Endodermal cell (in vitro differentiated cells): ENCODE measurements around the gene EID2. TPM values are rescaled to one million over a fixed set of nuclear protein-coding genes. Genes with fewer than 3 reads are reported as not detected.

ENCODE experiments used
- DNase-seq: peaks from one replicate; pipeline ENCODE4 v3.0.0-alpha.2; 2017
- H3K27ac ChIP-seq: 2 replicates; pipeline ENCODE4 v1.5.1; 2013; ENCODE audit warnings: mild to moderate bottlenecking, low read depth, low read length, moderate library complexity
- H3K27me3 ChIP-seq: 2 replicates; pipeline ENCODE4 v1.6.1; 2013; ENCODE audit warnings: mild to moderate bottlenecking, low read length, moderate library complexity; ENCODE audit not compliant: insufficient read depth, control insufficient read depth, poor library complexity, severe bottlenecking
- H3K36me3 ChIP-seq: 2 replicates; pipeline ENCODE4 v1.7.0; 2013; ENCODE audit warnings: mild to moderate bottlenecking, low read length, moderate library complexity; ENCODE audit not compliant: control insufficient read depth, insufficient read depth
- H3K4me1 ChIP-seq: one replicate; pipeline ENCODE4 v1.7.0; 2013; ENCODE audit warnings: low read length; ENCODE audit not compliant: control insufficient read depth, insufficient read depth
- H3K4me3 ChIP-seq: 2 replicates; pipeline ENCODE4 v1.5.1; 2013; ENCODE audit warnings: mild to moderate bottlenecking, low read length, moderate library complexity
- H3K9ac ChIP-seq: 2 replicates; pipeline ENCODE4 v1.6.1; 2013; ENCODE audit warnings: mild to moderate bottlenecking, low read length, moderate library complexity; ENCODE audit not compliant: poor library complexity, severe bottlenecking; ENCODE audit errors: extremely low read depth
- H3K9me3 ChIP-seq: 2 replicates; pipeline ENCODE4 v1.6.1; 2013; ENCODE audit warnings: mild to moderate bottlenecking, low read length, moderate library complexity; ENCODE audit not compliant: control insufficient read depth
- H3K27ac Mint-ChIP-seq: 2 replicates; pipeline ENCODE4 v1.8.0; 2020; ENCODE audit warnings: mixed read lengths
- H3K27me3 Mint-ChIP-seq: 2 replicates; pipeline ENCODE4 v1.8.0; 2021; ENCODE audit warnings: mild to moderate bottlenecking, mixed read lengths; ENCODE audit not compliant: insufficient read depth
- H3K36me3 Mint-ChIP-seq: 2 replicates; pipeline ENCODE4 v1.8.0; 2020; ENCODE audit warnings: low read depth, mixed read lengths
- H3K4me1 Mint-ChIP-seq: 2 replicates; pipeline ENCODE4 v1.8.0; 2020; ENCODE audit warnings: mixed read lengths
- H3K4me3 Mint-ChIP-seq: 2 replicates; pipeline ENCODE4 v1.8.0; 2020; ENCODE audit warnings: mild to moderate bottlenecking, moderate library complexity, mixed read lengths
- H3K9me3 Mint-ChIP-seq: 2 replicates; pipeline ENCODE4 v1.8.0; 2020; ENCODE audit warnings: mild to moderate bottlenecking, mixed read lengths
- WGBS, 2 experiments: methylation state at CpG; one replicate each; pipeline versions ENCODE4 v1.1.5 to v1.1.7; 2013; ENCODE audit warnings: missing lambda C conversion rate in 2 of 2, mixed read lengths in 1 of 2; ENCODE audit not compliant: insufficient coverage in 1 of 2, insufficient read length in 1 of 2; 5-methylcytosine and 5-hydroxymethylcytosine counted together
- total RNA-seq, 2 donors: library from RNA; stranded (reverse); fragmentation: NEBNext Ultra II Directional in 1 of 2; extraction: Animal tissue kit (Norgen Biotek cat#: 25700) in 1 of 2; gene quantifications; 2 replicates in 1 of 2; 3 replicates in 1 of 2; pipeline ENCODE4 v1.2.1, GENCODE V29; 2021
- TF ChIP-seq, protein P1 (sequence below): fragments of 200-600 bp; sonication (generic); conservative IDR thresholded peaks from 2 replicates; pipeline ENCODE4 v1.5.0; 2021; ENCODE audit warnings: antibody characterized with exemption, mild to moderate bottlenecking

The EID2 gene
- total RNA-seq, 2 donors from 2014 or later: 24.0 to 29.7 TPM

DNA sequence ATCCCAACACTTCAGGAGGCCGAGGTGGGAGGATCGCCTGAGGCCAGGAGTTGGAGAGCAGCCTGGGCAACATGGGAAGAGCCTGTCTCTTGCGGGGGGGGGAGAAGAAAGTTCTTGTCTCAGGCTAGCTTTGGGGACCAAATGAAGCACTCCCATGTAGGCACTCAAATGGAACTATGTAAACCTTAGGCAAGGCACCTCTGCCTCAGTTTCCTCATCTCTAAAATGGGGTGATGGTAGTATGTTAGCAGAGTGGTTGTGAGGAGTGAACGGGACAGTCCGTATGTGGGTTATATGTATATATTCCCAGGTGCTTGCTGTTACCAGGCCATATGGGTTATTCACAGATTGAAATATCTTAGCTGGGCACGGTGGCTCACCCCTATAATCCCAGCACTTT lies 47.7 kb downstream of the EID2 start:
- Mint-ChIP-seq H3K27me3 (no peaks in the 10 kb centered on the region), H3K9me3 (no peaks in the 10 kb centered on the region), H3K4me3 (no peak overlapping the region), H3K4me1 (no peaks in the 10 kb centered on the region), H3K27ac (no peak overlapping the region), H3K36me3 (peaks cover 30% of the 10 kb centered on the region)
- no peak overlapping the region for H3K27ac ChIP-seq
- H3K9me3 ChIP-seq: no peaks in the 10 kb centered on the region
- H3K4me3 ChIP-seq: no peak overlapping the region
- no peak for DNase-seq
- TF ChIP-seq, protein P1, sequence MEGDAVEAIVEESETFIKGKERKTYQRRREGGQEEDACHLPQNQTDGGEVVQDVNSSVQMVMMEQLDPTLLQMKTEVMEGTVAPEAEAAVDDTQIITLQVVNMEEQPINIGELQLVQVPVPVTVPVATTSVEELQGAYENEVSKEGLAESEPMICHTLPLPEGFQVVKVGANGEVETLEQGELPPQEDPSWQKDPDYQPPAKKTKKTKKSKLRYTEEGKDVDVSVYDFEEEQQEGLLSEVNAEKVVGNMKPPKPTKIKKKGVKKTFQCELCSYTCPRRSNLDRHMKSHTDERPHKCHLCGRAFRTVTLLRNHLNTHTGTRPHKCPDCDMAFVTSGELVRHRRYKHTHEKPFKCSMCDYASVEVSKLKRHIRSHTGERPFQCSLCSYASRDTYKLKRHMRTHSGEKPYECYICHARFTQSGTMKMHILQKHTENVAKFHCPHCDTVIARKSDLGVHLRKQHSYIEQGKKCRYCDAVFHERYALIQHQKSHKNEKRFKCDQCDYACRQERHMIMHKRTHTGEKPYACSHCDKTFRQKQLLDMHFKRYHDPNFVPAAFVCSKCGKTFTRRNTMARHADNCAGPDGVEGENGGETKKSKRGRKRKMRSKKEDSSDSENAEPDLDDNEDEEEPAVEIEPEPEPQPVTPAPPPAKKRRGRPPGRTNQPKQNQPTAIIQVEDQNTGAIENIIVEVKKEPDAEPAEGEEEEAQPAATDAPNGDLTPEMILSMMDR: no peak
- 96 to 98% methylated on average over 5 to 6 of the region's 6 CpGs for WGBS, 2 experiments
- H3K36me3 ChIP-seq: peaks cover 39% of the 10 kb centered on the region
- no peak overlapping the region for H3K9ac ChIP-seq
- H3K4me1 ChIP-seq: no peaks in the 10 kb centered on the region
- H3K27me3 ChIP-seq: no peaks in the 10 kb centered on the region

DNA sequence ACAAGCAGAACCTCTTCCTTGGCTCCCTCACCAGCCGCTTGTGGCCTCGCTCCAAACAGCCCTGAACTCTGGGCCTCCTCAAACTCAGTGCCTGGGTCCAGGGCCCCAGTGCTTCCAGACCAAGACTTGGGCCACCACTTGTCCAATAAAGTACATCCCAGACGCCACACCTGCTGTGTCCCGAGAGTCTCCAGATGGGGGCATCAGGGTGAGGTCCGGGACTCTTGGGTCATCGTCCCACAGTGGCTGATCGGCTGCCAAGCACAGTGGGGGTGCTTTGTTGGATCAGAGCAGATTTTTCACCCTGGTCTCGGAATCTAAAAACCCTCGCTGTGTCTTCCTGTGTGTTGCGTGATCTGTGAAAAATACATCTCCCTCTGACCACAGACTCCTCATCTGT lies 50.2 kb downstream of the EID2 start:
- WGBS, 2 experiments: 88% methylated on average over 9 to 10 of the region's 10 CpGs
- TF ChIP-seq, protein P1: peak; percentile 27
- no peaks in the 10 kb centered on the region for H3K4me1 ChIP-seq
- H3K27me3 Mint-ChIP-seq: no peaks in the 10 kb centered on the region
- DNase-seq: no peak
- no peak overlapping the region for H3K4me3 ChIP-seq
- H3K27me3 ChIP-seq: no peaks in the 10 kb centered on the region
- no peak overlapping the region for H3K9ac ChIP-seq
- H3K36me3 ChIP-seq: peaks cover 57% of the 10 kb centered on the region
- H3K27ac Mint-ChIP-seq: peak overlapping the region; percentile 68
- no peaks in the 10 kb centered on the region for H3K4me1 Mint-ChIP-seq
- no peak overlapping the region for H3K4me3 Mint-ChIP-seq
- H3K27ac ChIP-seq: no peak overlapping the region
- H3K36me3 Mint-ChIP-seq: peaks cover 47% of the 10 kb centered on the region
- H3K9me3 Mint-ChIP-seq: no peaks in the 10 kb centered on the region
- no peaks in the 10 kb centered on the region for H3K9me3 ChIP-seq

Other genes with a start within 250 kb of the EID2 start
- gene IFNL1, start 243.8 kb downstream of the EID2 start, total RNA-seq: not detected
- 1 to 10 TPM; 1.5 to 4.0 TPM for gene LRFN1, start 219.3 kb downstream of the EID2 start, total RNA-seq
- not detected for gene GMFG, start 204.1 kb downstream of the EID2 start, total RNA-seq
- 100 to 1,000 TPM; 155 to 159 TPM for gene SAMD4B, start 197.7 kb downstream of the EID2 start, total RNA-seq
- 10 to 100 TPM; 28.4 to 28.8 TPM for gene PAF1, start 149.1 kb downstream of the EID2 start, total RNA-seq
- gene MED29, start 148.8 kb downstream of the EID2 start, total RNA-seq: 10 to 100 TPM; 32.6 to 38.9 TPM
- 10 to 100 TPM; 16.1 to 23.4 TPM for gene ZFP36, start 133.3 kb downstream of the EID2 start, total RNA-seq
- gene PLEKHG2, start 127.5 kb downstream of the EID2 start, total RNA-seq: 100 to 1,000 TPM; 127 to 160 TPM
- 1,000 to 10,000 TPM; 1,674 to 1,990 TPM for gene RPS16, start 104.2 kb downstream of the EID2 start, total RNA-seq
- gene SUPT5H, start 94.6 kb downstream of the EID2 start, total RNA-seq: 100 to 1,000 TPM; 130 to 139 TPM
- 10 to 100 TPM; 87.8 to 94.6 TPM for gene TIMM50, start 59.3 kb downstream of the EID2 start, total RNA-seq
- 1 to 10 TPM; 2.0 to 4.3 TPM for gene DLL3, start 41.2 kb downstream of the EID2 start, total RNA-seq
- gene SELENOV, start 25.0 kb downstream of the EID2 start, total RNA-seq: 10 to 100 TPM in 1 of 2 donors, 1 to 10 TPM in 1; 8.7 to 15.3 TPM
- 1 to 10 TPM; 1.2 to 3.8 TPM for gene EID2B, start 7.3 kb downstream of the EID2 start, total RNA-seq
- not detected for gene LGALS13, start 62.4 kb upstream of the EID2 start, total RNA-seq
- gene LGALS16, start 115.8 kb upstream of the EID2 start, total RNA-seq: not detected
- gene LGALS14, start 164.3 kb upstream of the EID2 start, total RNA-seq: not detected
- not detected for gene CLC, start 197.9 kb upstream of the EID2 start, total RNA-seq
- not detected for gene LEUTX, start 238.7 kb upstream of the EID2 start, total RNA-seq